OCI-LY7 (cell line): Measurements from ENCODE around the gene GNLY. TPM values are rescaled to one million over a fixed set of nuclear protein-coding genes. Genes with fewer than 3 reads are reported as not detected.
"Not testable (repeated sequence)": the region's sequence is repeated elsewhere in the genome, so short reads cannot be mapped to it uniquely, and the experiment has no call there.

ENCODE experiments used
- BruUV-seq: library from RNA; stranded (reverse); fragments of 400-500 nt; replicated peaks from 2 replicates; lab custom pipeline; 2021; lab: Mats Ljungman, UMichigan
- CTCF ChIA-PET: fragments of 300-600 bp; sonication (Branson Sonifier 250); formaldehyde crosslinking; loops from one replicate; lab custom pipeline; 2022; ENCODE audit warnings: antibody characterized with exemption; ENCODE audit not compliant: unreplicated experiment; lab: Charles Lee
- POLR2A ChIA-PET: fragments of 300-600 bp; sonication (Branson Sonifier 250); formaldehyde crosslinking; loops from one replicate; lab custom pipeline; 2022; ENCODE audit warnings: antibody characterized with exemption; lab: Charles Lee
- DNase-seq: peaks from one replicate; pipeline ENCODE4 v3.0.0-alpha.2; 2015; ENCODE audit warnings: low spot score
- H2AFZ ChIP-seq: fragments of 200-600 bp; sonication (generic), shearing (Covaris generic); 2 replicates; pipeline ENCODE4 v1.6.1; 2014; ENCODE audit warnings: mild to moderate bottlenecking, antibody characterized with exemption, low read length, moderate library complexity
- H3K27ac ChIP-seq: fragments of 200-600 bp; sonication (generic); 2 replicates; pipeline ENCODE4 v1.5.1; 2014; ENCODE audit warnings: mixed run types, low read depth, mild to moderate bottlenecking, moderate library complexity, low read length, inconsistent platforms; ENCODE audit not compliant: poor library complexity, severe bottlenecking
- H3K36me3 ChIP-seq: fragments of 200-600 bp; sonication (generic); 2 replicates; pipeline ENCODE4 v1.6.1; 2014; ENCODE audit warnings: mild to moderate bottlenecking, antibody characterized with exemption, low read length, moderate library complexity, mixed read lengths; ENCODE audit not compliant: insufficient read depth
- H3K4me1 ChIP-seq: fragments of 200-600 bp; sonication (generic); 2 replicates; pipeline ENCODE4 v1.5.1; 2014; ENCODE audit warnings: mild to moderate bottlenecking, low read length; ENCODE audit not compliant: insufficient read depth, poor library complexity, severe bottlenecking
- H3K4me2 ChIP-seq: fragments of 200-600 bp; sonication (generic); 2 replicates; pipeline ENCODE4 v1.6.1; 2014; ENCODE audit warnings: mild to moderate bottlenecking, low read length
- H3K4me3 ChIP-seq: fragments of 200-600 bp; sonication (generic); 2 replicates; pipeline ENCODE4 v1.5.1; 2014; ENCODE audit warnings: mild to moderate bottlenecking, low read depth, low read length; ENCODE audit not compliant: poor library complexity, severe bottlenecking
- H3K79me2 ChIP-seq: fragments of 200-600 bp; sonication (generic); 2 replicates; pipeline ENCODE4 v1.6.1; 2016; ENCODE audit warnings: low read depth, mild to moderate bottlenecking, low read length, moderate library complexity, mixed read lengths; ENCODE audit not compliant: insufficient read depth
- H3K9me2 ChIP-seq: fragments of 200-600 bp; sonication (generic); 2 replicates; pipeline ENCODE4 v1.6.1; 2016; ENCODE audit warnings: mild to moderate bottlenecking, low read length, mixed read lengths; ENCODE audit not compliant: insufficient read depth
- H3K9me3 ChIP-seq: fragments of 200-600 bp; sonication (generic); 2 replicates; pipeline ENCODE4 v1.6.1; 2014; ENCODE audit warnings: mild to moderate bottlenecking, mixed run types, low read length, mixed read lengths
- H4K20me1 ChIP-seq: fragments of 200-600 bp; sonication (generic); 2 replicates; pipeline ENCODE4 v1.6.1; 2014; ENCODE audit warnings: mild to moderate bottlenecking, antibody characterized with exemption, low read length, moderate library complexity, mixed read lengths; ENCODE audit not compliant: insufficient read depth
- CTCF ChIP-seq: fragments of 200-600 bp; sonication (generic); conservative IDR thresholded peaks from 2 replicates; pipeline ENCODE4 v1.5.1; 2014; ENCODE audit warnings: mild to moderate bottlenecking, antibody characterized with exemption, low read length, moderate library complexity, mixed read lengths
- EZH2phosphoT487 ChIP-seq: fragments of 200-600 bp; sonication (generic); IDR thresholded peaks from 2 replicates; pipeline ENCODE4 v1.6.1; 2018; ENCODE audit warnings: low read depth, borderline replicate concordance, mild to moderate bottlenecking, mixed run types, antibody characterized with exemption, low read length, moderate library complexity, mixed read lengths
- intact Hi-C: fragments of 100-400 bp; cut with micrococcal nuclease; formaldehyde crosslinking; loops from one replicate; pipeline ENCODE4 v1.10.0; 2022; ENCODE audit not compliant: unreplicated experiment
- total RNA-seq, 2 experiments: library from RNA; depleted of rRNA in 1 of 2; stranded (reverse); fragments of >200 nt in 1 of 2; shearing (Covaris generic) in 1 of 2; gene quantifications; 2 replicates each; pipeline ENCODE4 v1.2.3, GENCODE V29; 2014 to 2022

GNLY gene
- total RNA-seq, 2 experiments from 2014 or later, result not detected

DNA sequence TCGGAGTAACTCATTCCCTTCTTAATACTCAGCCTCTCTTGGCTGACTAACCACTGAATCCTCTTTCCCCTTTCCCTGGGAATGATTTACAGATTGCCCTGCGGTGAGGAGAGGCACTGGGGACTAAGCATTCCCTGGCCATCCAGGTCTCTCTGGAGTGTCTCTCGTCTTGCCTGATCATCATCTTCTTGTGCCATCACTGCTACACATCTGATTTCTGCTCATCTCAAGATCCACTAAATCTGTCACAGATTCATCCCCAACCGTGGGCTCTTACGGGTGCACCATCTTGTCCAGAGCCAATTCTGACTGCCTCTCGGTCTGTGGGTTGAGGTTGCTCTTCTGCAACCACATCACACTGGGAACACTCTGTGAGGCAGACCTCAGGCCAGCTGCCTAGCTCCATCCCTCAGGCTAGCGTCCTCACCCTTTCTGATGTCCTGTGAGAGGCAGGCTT is 38.2 kb upstream of the GNLY start:
- ChIA-PET CTCF (no interaction called here), POLR2A (no interaction called here)
- Histone ChIP-seq H3K4me3 (no peak overlapping the region), H3K4me1 (no peaks in the 10 kb centered on the region), H2AFZ (no peak overlapping the region), H3K36me3 (peaks cover 42% of the 10 kb centered on the region), H3K9me2 (no peaks in the 10 kb centered on the region), H3K27ac (no peak overlapping the region), H4K20me1 (no peaks in the 10 kb centered on the region), H3K4me2 (no peak overlapping the region), H3K79me2 (no peaks in the 10 kb centered on the region), H3K9me3 (no peaks in the 10 kb centered on the region)
- DNase-seq, result no peak
- no peak for TF ChIP-seq EZH2phosphoT487
- intact Hi-C loops, result no loop called here
- BruUV-seq, result no TSS peak

DNA sequence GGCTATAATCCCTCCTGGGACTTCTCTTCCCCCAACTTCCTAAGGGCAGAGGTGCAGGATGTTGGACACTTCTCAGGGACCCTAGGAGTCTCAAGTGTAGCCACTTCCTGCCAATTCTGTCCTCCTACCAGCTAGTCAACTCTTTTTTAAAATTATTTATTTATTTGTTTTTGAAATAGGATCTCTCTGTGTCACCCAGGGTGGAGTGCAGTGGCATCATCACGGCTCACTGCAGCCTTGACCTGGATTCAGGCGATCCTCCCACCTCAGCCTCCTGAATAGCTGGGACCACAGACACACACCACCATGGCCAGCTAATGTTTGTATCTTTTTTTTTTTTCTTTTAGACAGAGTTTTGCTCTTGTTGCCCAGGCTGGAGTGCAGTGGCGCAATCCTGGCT is 37.7 kb upstream of the GNLY start:
- Histone ChIP-seq H3K79me2 (no peaks in the 10 kb centered on the region), H4K20me1 (no peaks in the 10 kb centered on the region), H3K36me3 (peaks cover 37% of the 10 kb centered on the region), H3K9me2 (no peaks in the 10 kb centered on the region), H2AFZ (no peak overlapping the region), H3K9me3 (no peaks in the 10 kb centered on the region), H3K4me2 (no peak overlapping the region), H3K4me1 (no peaks in the 10 kb centered on the region), H3K4me3 (no peak overlapping the region), H3K27ac (no peak overlapping the region)
- no peak for DNase-seq
- intact Hi-C loops, result no loop called here
- TF ChIP-seq EZH2phosphoT487 (no peak), CTCF (no peak)
- BruUV-seq, result no TSS peak
- ChIA-PET CTCF (no interaction called here), POLR2A (no interaction called here)

DNA sequence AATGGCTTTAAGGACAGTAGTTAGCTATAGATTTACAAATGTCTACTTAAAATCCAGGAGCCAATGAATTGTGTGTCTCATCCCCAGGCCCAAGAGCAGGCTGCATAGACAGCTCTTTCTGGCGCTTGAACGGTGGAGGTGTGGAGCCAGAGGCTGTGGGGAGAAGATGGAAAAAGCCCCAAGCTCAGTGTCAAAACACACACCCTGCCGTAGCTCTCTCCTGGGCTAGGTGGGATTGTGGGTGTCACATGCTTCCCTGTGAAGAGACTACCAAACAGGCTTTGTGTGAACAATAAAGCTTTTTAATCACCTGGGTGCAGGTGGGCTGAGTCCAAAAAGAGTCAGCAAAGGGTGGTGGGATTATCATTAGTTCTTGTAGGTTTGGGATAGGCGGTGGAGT is 36.8 kb upstream of the GNLY start:
- H3K36me3 ChIP-seq, result peaks cover 28% of the 10 kb centered on the region
- ChIA-PET POLR2A (interaction anchor here (0.7 kb wide), 1 partner anchor 571 kb away, joined by 6 read pairs; no protein-coding TSS in a partner anchor), CTCF (interaction anchor here (1.4 kb wide), 1 partner anchor 20 kb away, joined by 5 read pairs; no protein-coding TSS in a partner anchor)
- H3K4me3 ChIP-seq, H3K9me3 ChIP-seq, intact Hi-C loops, H2AFZ ChIP-seq, H3K79me2 ChIP-seq, H3K27ac ChIP-seq, DNase-seq, BruUV-seq, H3K4me1 ChIP-seq, H3K4me2 ChIP-seq, H3K9me2 ChIP-seq, H4K20me1 ChIP-seq: not testable (repeated sequence)
